Activated T-helper 17 cell treated with anti-CD3 and anti-CD28 coated beads, Interleukin-2, amount 50 U/mL, for 72 hours (primary cell): Measurements from ENCODE around the gene KRTAP22-2. TPM values are rescaled to one million over a fixed set of nuclear protein-coding genes. Genes with fewer than 3 reads are reported as not detected.

Experiments
- ATAC-seq: fragments of 150-1000 bp; cut with Tn5 transposase; replicated peaks from 2 replicates; pipeline ENCODE4 v1.10.0; 2021; ENCODE audit warnings: mild to moderate bottlenecking, moderate library complexity
- H3K27ac Mint-ChIP-seq: one replicate; pipeline ENCODE4 v1.8.0; 2022; ENCODE audit warnings: mixed read lengths
- H3K27me3 Mint-ChIP-seq: one replicate; pipeline ENCODE4 v1.8.0; 2022; ENCODE audit warnings: mixed read lengths
- H3K36me3 Mint-ChIP-seq: one replicate; pipeline ENCODE4 v1.8.0; 2022; ENCODE audit warnings: low read depth, mild to moderate bottlenecking, mixed read lengths
- H3K4me1 Mint-ChIP-seq: one replicate; pipeline ENCODE4 v1.8.0; 2022; ENCODE audit warnings: mixed read lengths
- H3K4me3 Mint-ChIP-seq: one replicate; pipeline ENCODE4 v1.8.0; 2022; ENCODE audit warnings: mild to moderate bottlenecking, mixed read lengths
- H3K9me3 Mint-ChIP-seq: one replicate; pipeline ENCODE4 v1.8.0; 2022; ENCODE audit warnings: mixed read lengths
- total RNA-seq, 2 donors: library from RNA; stranded (reverse); gene quantifications; one replicate each; pipeline ENCODE4 v1.2.3, GENCODE V29; 2022

The KRTAP22-2 gene
- not detected for total RNA-seq

DNA sequence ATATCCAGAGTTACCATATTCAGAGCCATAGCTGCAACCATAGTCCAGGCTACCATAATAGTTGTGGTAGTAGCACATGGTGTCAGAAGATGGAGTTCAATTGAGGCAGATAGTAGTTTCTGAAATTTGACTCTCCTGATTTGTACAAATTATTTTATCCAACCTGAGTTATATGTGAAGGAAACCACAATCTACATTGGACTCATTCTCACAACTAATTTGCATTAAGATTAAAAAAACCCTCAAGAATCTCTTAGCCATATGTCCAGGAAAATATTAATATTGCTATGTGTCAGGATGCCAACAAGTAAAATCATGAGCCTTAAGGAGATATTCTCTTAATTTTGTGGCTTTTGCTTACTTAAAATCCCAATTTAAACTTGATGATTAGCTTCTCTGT lies at the start of gene KRTAP22-2:
TSS of gene KRTAP22-2 (minus strand) at position 101 of the 400 bp plus-strand sequence.
- H3K4me3 Mint-ChIP-seq: no peak within 1 kb of the TSS
- no peak within 1 kb of the TSS for H3K27ac Mint-ChIP-seq
- ATAC-seq: no peak

DNA sequence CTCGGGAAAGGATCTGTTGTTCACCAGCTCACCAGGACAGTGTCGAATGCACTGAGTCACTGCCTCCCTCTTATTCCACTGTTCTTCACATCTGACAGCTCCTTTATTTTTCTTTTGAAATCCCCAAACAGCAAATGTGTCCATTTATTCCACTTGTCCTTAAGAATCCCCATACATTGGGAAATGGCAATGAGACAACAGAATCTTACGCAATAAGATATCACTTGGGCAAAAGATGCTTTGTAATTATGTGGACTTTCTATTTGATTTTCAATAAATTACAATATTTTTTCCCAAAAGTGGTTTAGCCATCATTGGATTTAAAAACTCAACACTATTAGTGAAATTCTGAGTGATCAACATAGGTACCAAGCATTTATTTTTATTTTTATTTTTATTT lies 48.5 kb upstream of the KRTAP22-2 start:
- Mint-ChIP-seq H3K36me3 (no peaks in the 10 kb centered on the region), H3K27me3 (no peaks in the 10 kb centered on the region), H3K9me3 (no peaks in the 10 kb centered on the region), H3K27ac (no peak overlapping the region), H3K4me1 (no peaks in the 10 kb centered on the region), H3K4me3 (no peak overlapping the region)
- ATAC-seq: no peak

More for the DNA sequence above, at the start of gene KRTAP22-2:
- Mint-ChIP-seq H3K4me1 (no peaks in the 10 kb centered on the region), H3K27me3 (no peaks in the 10 kb centered on the region), H3K36me3 (no peaks in the 10 kb centered on the region), H3K9me3 (no peaks in the 10 kb centered on the region)

DNA sequence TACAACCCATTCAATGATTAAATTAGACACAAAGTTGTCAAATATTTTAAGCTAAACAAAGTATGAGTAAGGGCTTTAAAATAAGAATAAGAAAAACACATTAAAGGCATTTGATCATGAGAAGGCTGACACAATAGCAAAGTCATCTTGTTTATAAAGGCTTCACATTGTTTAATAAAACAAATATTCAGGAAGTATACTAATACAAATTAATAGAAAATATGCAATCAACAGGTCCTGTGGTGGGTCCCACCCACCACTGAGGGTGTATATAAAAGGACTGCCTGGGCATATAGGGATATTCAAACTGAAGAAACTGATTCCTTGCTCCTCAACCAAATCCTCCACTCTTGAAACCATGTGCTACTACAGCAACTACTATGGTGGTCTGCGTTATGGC lies 44.7 kb upstream of the KRTAP22-2 start, which contains the start of gene KRTAP20-2:
TSS of gene KRTAP20-2 (plus strand) at position 301 of the 400 bp plus-strand sequence. CDS start at position 359, 58 bp downstream.
- no peak for ATAC-seq
- Mint-ChIP-seq H3K27me3 (no peaks in the 10 kb centered on the region), H3K4me3 (no peak within 1 kb of the TSS), H3K27ac (no peak within 1 kb of the TSS), H3K9me3 (peaks cover 6% of the 10 kb centered on the region), H3K4me1 (no peaks in the 10 kb centered on the region), H3K36me3 (no peaks in the 10 kb centered on the region)

DNA sequence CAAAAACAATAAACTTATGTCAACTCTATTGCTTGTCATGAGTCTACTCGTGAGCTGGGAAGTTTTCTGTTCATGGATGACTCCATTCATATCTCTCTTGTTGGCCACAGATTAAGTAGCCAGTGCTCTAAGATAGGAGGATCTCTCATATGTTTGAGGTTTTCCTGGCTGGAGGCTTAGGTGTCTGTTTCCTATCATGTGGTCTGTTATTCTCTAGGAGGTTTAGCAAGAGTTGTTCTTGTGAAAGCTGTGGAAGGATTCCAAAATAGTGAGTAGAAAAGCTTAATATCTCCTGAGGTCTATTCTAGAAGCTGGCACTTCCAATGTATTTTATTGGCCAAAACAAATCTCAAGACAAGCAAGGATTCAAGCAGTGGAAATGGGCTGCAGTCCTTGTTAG lies 39.0 kb upstream of the KRTAP22-2 start:
- no peak for ATAC-seq
- peaks cover 6% of the 10 kb centered on the region for H3K9me3 Mint-ChIP-seq
- no peaks in the 10 kb centered on the region for H3K27me3 Mint-ChIP-seq
- no peak overlapping the region for H3K27ac Mint-ChIP-seq
- H3K4me1 Mint-ChIP-seq: no peaks in the 10 kb centered on the region
- no peak overlapping the region for H3K4me3 Mint-ChIP-seq
- H3K36me3 Mint-ChIP-seq: no peaks in the 10 kb centered on the region

DNA sequence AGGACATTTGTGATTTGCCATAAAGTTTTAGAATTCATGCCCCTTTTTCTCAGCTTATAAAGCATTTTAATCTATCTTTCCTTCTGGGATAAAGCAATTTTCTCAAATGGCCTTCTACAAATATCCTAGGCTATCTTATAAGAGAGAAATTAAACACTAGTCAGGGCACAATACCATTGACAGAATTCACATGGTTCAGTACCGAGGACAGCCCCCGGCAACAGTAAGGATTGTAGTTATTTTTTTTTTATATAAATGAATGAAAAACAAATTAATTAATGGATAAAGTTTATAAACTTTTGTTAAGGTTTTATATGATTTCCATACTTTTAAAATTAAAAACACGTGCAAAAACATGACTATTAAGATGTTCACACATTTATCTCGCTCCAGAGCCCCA lies 37.9 kb upstream of the KRTAP22-2 start:
- Mint-ChIP-seq H3K4me1 (no peaks in the 10 kb centered on the region), H3K4me3 (no peak overlapping the region), H3K36me3 (no peaks in the 10 kb centered on the region), H3K27ac (no peak overlapping the region), H3K27me3 (no peaks in the 10 kb centered on the region), H3K9me3 (peaks cover 6% of the 10 kb centered on the region)
- no peak for ATAC-seq

DNA sequence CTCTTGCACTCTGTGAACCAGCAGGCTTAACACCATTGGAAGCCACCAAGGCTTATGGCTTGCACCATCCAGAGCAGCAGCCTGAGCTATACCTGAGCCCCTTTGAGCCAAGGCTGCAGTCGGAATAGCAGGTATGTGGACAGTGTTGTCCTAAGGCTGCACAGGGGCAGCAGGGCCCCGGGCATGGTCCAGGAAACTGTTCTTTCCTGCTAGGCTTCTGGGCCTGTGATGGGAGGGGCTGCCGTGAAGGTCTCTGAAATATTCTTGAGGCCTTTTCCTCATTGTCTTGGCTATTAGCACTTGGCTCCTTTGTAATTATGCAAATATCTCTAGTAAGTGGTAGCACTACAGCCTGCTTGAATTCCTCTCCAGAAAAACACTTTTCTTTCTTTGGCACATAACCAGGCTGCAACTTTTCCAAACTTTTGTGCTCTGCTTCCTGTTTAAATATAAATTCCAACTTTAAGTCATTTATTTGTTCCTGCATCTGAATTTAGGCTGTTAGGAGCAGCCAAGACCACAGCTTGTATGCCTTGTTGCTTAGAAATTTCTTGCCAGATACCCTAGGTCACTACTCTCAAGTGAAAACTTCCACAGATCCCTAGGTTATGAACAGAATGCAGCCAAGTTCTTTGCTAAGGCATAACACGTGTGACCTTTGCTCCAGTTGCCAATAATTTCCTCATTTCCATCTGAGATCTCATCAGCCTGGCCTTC lies 35.4 kb upstream of the KRTAP22-2 start:
- no peaks in the 10 kb centered on the region for H3K9me3 Mint-ChIP-seq
- no peak for ATAC-seq
- no peak overlapping the region for H3K4me3 Mint-ChIP-seq
- H3K27ac Mint-ChIP-seq: no peak overlapping the region
- no peaks in the 10 kb centered on the region for H3K4me1 Mint-ChIP-seq
- no peaks in the 10 kb centered on the region for H3K36me3 Mint-ChIP-seq
- no peaks in the 10 kb centered on the region for H3K27me3 Mint-ChIP-seq

DNA sequence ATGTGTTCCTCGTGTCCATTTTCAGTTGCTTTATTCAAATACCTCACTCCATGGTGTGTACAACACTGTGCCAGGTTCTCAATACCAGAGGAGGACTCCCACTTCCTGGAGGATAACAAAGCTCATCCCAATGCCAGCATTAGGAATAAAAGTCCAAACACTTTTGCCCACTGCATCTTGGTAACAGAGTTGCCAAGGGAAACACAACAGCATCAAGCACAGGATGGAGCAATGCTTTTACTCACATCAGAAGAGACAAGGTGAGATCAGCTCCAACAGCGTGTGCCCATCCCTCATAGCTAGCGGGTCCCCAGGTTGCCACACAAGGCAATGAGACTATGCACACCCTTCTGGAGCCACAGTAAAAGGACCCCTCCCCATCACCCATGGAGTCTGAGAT lies 33.2 kb upstream of the KRTAP22-2 start:
- H3K9me3 Mint-ChIP-seq: no peaks in the 10 kb centered on the region
- H3K4me1 Mint-ChIP-seq: no peaks in the 10 kb centered on the region
- no peak overlapping the region for H3K27ac Mint-ChIP-seq
- no peaks in the 10 kb centered on the region for H3K36me3 Mint-ChIP-seq
- ATAC-seq: no peak
- H3K27me3 Mint-ChIP-seq: no peaks in the 10 kb centered on the region
- no peak overlapping the region for H3K4me3 Mint-ChIP-seq

DNA sequence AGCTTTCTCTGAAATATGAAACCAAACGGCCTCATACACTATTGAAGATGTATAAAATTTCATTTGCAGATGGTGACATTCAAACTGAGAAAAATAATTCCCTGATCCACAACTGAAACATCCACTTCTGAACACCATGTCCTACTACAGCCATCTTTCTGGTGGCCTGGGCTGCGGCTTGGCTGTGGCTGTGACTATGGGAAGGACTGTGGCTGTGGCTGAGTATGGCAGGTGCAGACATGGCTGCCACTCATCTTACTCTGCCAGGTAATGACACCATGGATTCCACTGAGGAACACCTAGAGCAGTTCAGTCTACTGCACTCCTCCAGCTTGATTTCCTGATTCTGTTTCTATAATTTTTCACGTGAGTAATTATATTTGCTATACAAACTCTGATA lies 30.3 kb upstream of the KRTAP22-2 start, which contains the start of gene KRTAP20-4:
TSS of gene KRTAP20-4 (plus strand) at position 106 of the 400 bp plus-strand sequence.
- Mint-ChIP-seq H3K4me3 (no peak within 1 kb of the TSS), H3K9me3 (peaks cover 3% of the 10 kb centered on the region), H3K27ac (no peak within 1 kb of the TSS), H3K36me3 (no peaks in the 10 kb centered on the region), H3K27me3 (no peaks in the 10 kb centered on the region), H3K4me1 (no peaks in the 10 kb centered on the region)
- no peak for ATAC-seq

DNA sequence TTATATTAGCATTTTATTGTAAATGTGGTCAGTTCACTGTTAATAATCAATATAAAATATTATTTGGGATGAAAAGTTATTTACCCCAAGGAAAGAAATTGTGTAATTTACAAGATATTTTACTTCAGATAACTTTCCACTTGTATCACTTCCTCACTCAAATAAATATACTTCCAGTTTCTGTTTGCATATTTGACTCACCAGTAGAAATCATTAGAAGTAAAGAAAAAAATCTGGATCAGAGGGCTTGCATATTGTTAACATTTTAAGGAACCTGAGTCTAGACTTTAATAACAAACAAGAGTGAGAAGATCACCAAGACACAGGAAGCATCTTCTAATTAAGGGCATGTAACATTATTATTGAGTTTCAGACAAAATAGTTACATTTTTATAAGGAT lies 29.9 kb upstream of the KRTAP22-2 start:
- Mint-ChIP-seq H3K4me1 (no peaks in the 10 kb centered on the region), H3K4me3 (no peak overlapping the region), H3K27ac (no peak overlapping the region), H3K9me3 (peaks cover 3% of the 10 kb centered on the region), H3K36me3 (no peaks in the 10 kb centered on the region), H3K27me3 (no peaks in the 10 kb centered on the region)
- ATAC-seq: no peak

DNA sequence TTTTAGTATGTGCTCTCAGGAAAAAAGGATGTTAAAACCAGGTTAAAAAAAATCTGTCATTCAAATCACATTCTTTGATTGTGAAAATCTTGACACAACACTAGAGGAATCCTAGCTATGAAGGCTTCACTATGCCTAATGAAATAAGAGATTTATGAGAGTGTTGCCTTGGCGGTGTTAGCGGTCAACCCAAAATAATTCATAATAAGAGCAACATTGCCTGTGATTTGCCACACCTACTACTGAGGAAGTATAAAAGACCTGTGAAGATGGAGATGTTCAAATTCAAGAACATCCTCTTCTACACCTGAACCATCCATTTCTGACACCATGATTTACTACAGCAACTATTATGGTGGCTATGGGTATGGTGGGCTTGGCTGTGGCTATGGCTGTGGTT lies 25.9 kb upstream of the KRTAP22-2 start, which contains the start of gene KRTAP20-1:
TSS of gene KRTAP20-1 (plus strand) at position 301 of the 400 bp plus-strand sequence. CDS start at position 331, 30 bp downstream.
- no peak for ATAC-seq
- peaks cover 3% of the 10 kb centered on the region for H3K9me3 Mint-ChIP-seq
- H3K27me3 Mint-ChIP-seq: no peaks in the 10 kb centered on the region
- no peaks in the 10 kb centered on the region for H3K4me1 Mint-ChIP-seq
- H3K4me3 Mint-ChIP-seq: no peak within 1 kb of the TSS
- H3K36me3 Mint-ChIP-seq: no peaks in the 10 kb centered on the region
- H3K27ac Mint-ChIP-seq: no peak within 1 kb of the TSS

DNA sequence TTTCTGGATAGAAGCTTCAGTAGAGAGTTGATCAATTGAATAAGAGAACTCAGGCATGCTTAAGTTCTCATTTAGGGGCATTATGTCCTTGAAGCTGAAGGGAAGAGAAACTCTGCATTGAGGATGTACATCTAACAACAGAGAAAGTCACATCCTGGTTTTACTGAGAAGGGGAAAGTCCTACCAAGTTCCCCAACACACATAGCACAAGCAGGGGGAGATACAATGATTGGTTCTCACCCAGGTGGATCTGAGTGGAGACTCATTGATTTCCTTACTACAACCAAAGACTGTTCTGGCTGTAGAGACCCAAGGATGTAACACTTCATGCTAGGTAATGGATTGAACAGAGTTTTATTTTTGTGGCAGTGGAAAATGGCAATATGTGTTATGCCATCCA lies 25.0 kb upstream of the KRTAP22-2 start:
- peaks cover 7% of the 10 kb centered on the region for H3K9me3 Mint-ChIP-seq
- no peak overlapping the region for H3K27ac Mint-ChIP-seq
- H3K27me3 Mint-ChIP-seq: no peaks in the 10 kb centered on the region
- H3K4me1 Mint-ChIP-seq: no peaks in the 10 kb centered on the region
- H3K36me3 Mint-ChIP-seq: no peaks in the 10 kb centered on the region
- H3K4me3 Mint-ChIP-seq: no peak overlapping the region
- ATAC-seq: no peak

DNA sequence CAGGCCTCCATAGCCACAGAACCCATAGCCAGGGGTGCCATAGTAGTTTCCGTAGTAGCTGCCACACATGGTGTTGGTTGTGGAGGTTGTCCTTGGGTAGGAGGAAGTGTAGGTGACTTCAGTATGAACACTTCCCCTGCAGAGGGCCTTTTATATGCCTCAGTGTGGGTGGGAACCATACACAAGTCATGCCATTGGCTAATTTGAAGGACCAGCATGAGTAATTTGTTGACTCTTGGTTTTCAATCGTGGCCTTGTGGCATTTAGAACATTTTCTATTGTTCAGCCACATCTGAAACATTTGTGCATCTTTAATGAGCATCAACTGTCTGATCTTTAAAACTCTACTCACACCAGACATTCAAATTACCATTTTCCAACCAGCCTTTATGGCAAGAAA lies 23.6 kb upstream of the KRTAP22-2 start, which contains the start of gene KRTAP6-1:
TSS of gene KRTAP6-1 (minus strand) at position 95 of the 400 bp plus-strand sequence. CDS start at position 69, 26 bp downstream.
- Mint-ChIP-seq H3K27me3 (no peaks in the 10 kb centered on the region), H3K36me3 (no peaks in the 10 kb centered on the region)

DNA sequence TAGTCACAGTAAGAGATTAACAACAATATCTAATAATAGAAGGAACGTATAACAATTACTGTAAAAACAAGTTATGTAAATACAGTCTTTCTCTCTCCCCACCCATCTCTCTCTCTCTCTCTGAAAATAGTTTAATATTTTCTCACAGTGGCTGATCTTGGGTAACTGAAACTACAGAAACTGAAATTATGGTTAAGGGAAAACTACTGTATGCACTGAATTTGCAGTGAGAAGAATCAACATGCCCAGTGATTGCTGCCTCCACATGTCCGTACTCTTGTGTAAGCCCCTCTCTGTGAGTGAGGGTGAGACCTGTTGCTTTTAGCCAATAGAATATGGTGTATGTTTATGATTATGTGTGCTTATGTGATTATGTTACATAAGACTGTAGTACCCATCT lies 21.9 kb upstream of the KRTAP22-2 start:
- Mint-ChIP-seq H3K27ac (no peak overlapping the region), H3K4me3 (no peak overlapping the region), H3K4me1 (no peaks in the 10 kb centered on the region), H3K36me3 (no peaks in the 10 kb centered on the region), H3K27me3 (no peaks in the 10 kb centered on the region), H3K9me3 (peaks cover 7% of the 10 kb centered on the region)
- no peak for ATAC-seq

More for the DNA sequence above, 23.6 kb upstream of the KRTAP22-2 start, which contains the start of gene KRTAP6-1:
- peak; percentile 35 for ATAC-seq
- Mint-ChIP-seq H3K9me3 (peaks cover 7% of the 10 kb centered on the region), H3K4me3 (no peak within 1 kb of the TSS), H3K27ac (no peak within 1 kb of the TSS), H3K4me1 (no peaks in the 10 kb centered on the region)

DNA sequence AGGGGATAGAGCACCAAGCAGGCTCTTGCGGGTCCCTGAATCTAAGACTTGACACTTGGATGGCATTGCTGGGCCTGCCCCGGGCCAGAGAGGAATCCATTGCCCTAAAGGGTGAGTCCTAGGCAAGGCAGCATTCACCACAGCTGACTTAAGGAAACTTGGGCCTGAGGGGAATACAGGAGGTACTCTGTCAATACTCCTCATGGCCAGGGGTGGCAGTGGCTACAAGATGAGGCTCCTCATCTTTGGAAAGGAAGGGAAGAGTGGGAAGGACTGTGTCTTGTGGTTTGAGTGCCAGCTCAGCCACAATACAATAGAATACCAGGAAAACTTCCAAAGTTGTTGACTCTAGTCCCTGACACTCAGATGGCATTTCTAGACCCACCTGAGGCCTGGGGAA lies 15.8 kb upstream of the KRTAP22-2 start:
- no peaks in the 10 kb centered on the region for H3K36me3 Mint-ChIP-seq
- H3K27ac Mint-ChIP-seq: no peak overlapping the region
- no peak for ATAC-seq
- peaks cover 4% of the 10 kb centered on the region for H3K27me3 Mint-ChIP-seq
- peaks cover 8% of the 10 kb centered on the region for H3K9me3 Mint-ChIP-seq
- H3K4me1 Mint-ChIP-seq: no peaks in the 10 kb centered on the region
- H3K4me3 Mint-ChIP-seq: no peak overlapping the region

DNA sequence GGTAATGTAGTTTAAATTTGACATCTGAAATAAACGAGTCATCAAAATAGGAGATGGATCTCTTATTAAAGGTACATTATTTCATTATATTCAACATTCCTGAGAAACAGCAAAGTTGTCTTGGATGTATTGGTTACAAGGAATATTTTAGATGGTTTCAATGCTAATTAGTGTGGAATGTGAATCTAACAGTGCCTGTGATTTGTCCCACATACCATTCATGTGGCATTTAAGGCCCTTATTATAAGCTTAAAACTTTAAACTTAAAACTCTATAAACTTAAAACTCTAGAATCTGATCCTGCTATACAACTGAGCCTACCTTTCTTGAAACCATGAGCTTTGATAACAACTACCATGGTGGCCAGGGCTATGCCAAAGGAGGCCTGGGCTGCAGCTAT lies 10.6 kb upstream of the KRTAP22-2 start, which contains the start of gene KRTAP22-1:
TSS of gene KRTAP22-1 (plus strand) at position 301 of the 400 bp plus-strand sequence.
- no peak within 1 kb of the TSS for H3K4me3 Mint-ChIP-seq
- H3K27me3 Mint-ChIP-seq: peaks cover 4% of the 10 kb centered on the region
- no peak within 1 kb of the TSS for H3K27ac Mint-ChIP-seq
- peaks cover 5% of the 10 kb centered on the region for H3K9me3 Mint-ChIP-seq
- H3K4me1 Mint-ChIP-seq: no peaks in the 10 kb centered on the region
- H3K36me3 Mint-ChIP-seq: no peaks in the 10 kb centered on the region
- no peak for ATAC-seq
